DMS153 treated with DMSO at 0.1 percent for 48 hours (cell line): ENCODE results near the gene DISC1.
"Not testable (repeated sequence)": the region's sequence is repeated elsewhere in the genome, so short reads cannot be mapped to it uniquely, and the experiment has no call there.

Experiments used
- DNase-seq: peaks from one replicate; lab custom pipeline; 2025; ENCODE audit not compliant: unreplicated experiment; lab: John Stamatoyannopoulos, UW

Gene DISC1

GRCh38 chr1:231605149-231606100, 21.2 kb upstream of the DISC1 start:
- no peak for DNase-seq

GRCh38 chr1:231606712-231607111, 19.9 kb upstream of the DISC1 start:
- DNase-seq = no peak

GRCh38 chr1:231610388-231610787, 16.2 kb upstream of the DISC1 start:
- DNase-seq = no peak

GRCh38 chr1:231611111-231611510, 15.5 kb upstream of the DISC1 start:
- no peak for DNase-seq

- DNase-seq = no peak
Observed at GRCh38 chr1:231611851-231612250, 14.7 kb upstream of the DISC1 start.

- no peak for DNase-seq
Observed at GRCh38 chr1:231612393-231613089, 14.0 kb upstream of the DISC1 start.

- no peak for DNase-seq
Observed at GRCh38 chr1:231613419-231614349, 12.9 kb upstream of the DISC1 start.

GRCh38 chr1:231616667-231617066, 9.9 kb upstream of the DISC1 start:
- DNase-seq = no peak

- no peak for DNase-seq
Observed at GRCh38 chr1:231618609-231619256, 7.9 kb upstream of the DISC1 start.

GRCh38 chr1:231619257-231619634, 7.3 kb upstream of the DISC1 start:
- DNase-seq = no peak

- not testable (repeated sequence) for DNase-seq
Observed at GRCh38 chr1:231625042-231625441, 1.5 kb upstream of the DISC1 start.

GRCh38 chr1:231625975-231626534, 535 bp upstream of the DISC1 start:
- no peak for DNase-seq

- DNase-seq = peak; percentile 76
Observed at GRCh38 chr1:231626951-231627614, 493 bp downstream of the DISC1 start.

GRCh38 chr1:231628207-231628876, 1.8 kb downstream of the DISC1 start:
- DNase-seq = no peak

GRCh38 chr1:231629132-231629531, 2.5 kb downstream of the DISC1 start:
- DNase-seq = no peak

GRCh38 chr1:231630558-231631205, 4.1 kb downstream of the DISC1 start:
- DNase-seq = no peak

GRCh38 chr1:231631717-231632116, 5.1 kb downstream of the DISC1 start:
- no peak for DNase-seq

GRCh38 chr1:231632119-231632518, 5.5 kb downstream of the DISC1 start:
- no peak for DNase-seq
